Keratinocyte (primary cell): Measurements from ENCODE around the gene SULT1C4. TPM values are rescaled to one million over a fixed set of nuclear protein-coding genes. Genes with fewer than 3 reads are reported as not detected.

Source experiments
- DNase-seq: peaks from one replicate; pipeline ENCODE4 v3.0.0-alpha.2; 2011; ENCODE audit warnings: low read depth, missing footprints, low spot score
- FAIRE-seq: peaks from 2 replicates; lab custom pipeline; 2011; peaks lifted over from hg19 to GRCh38; lab: Jason Lieb, UNC
- H2AFZ ChIP-seq: 2 replicates; pipeline ENCODE4 v1.6.0; 2012; ENCODE audit warnings: low read length, control low read depth, inconsistent platforms; ENCODE audit not compliant: control insufficient read depth
- H3K27ac ChIP-seq: 2 replicates; pipeline ENCODE4 v1.5.1; 2011; ENCODE audit warnings: low read length; ENCODE audit not compliant: control insufficient read depth, insufficient read depth
- H3K27me3 ChIP-seq: 3 replicates; pipeline ENCODE4 v1.6.0; 2011; ENCODE audit warnings: low read length; ENCODE audit not compliant: control insufficient read depth, insufficient read depth; ENCODE audit errors: extremely low read depth
- H3K36me3 ChIP-seq, 2 experiments: 2 replicates in 1 of 2; 3 replicates in 1 of 2; pipeline ENCODE4 v1.5.1; 2011; ENCODE audit warnings: low read length in 2 of 2, mild to moderate bottlenecking in 1 of 2; ENCODE audit not compliant: control insufficient read depth in 2 of 2, insufficient read depth in 2 of 2; ENCODE audit errors: extremely low read depth in 1 of 2
- H3K4me1 ChIP-seq: 3 replicates; pipeline ENCODE4 v1.5.1; 2011; ENCODE audit warnings: low read length; ENCODE audit not compliant: control insufficient read depth, insufficient read depth; ENCODE audit errors: extremely low read depth
- H3K4me2 ChIP-seq: 3 replicates; pipeline ENCODE4 v1.6.0; 2011; ENCODE audit warnings: low read depth, low read length; ENCODE audit not compliant: control insufficient read depth, insufficient read depth; ENCODE audit errors: extremely low read depth
- H3K4me3 ChIP-seq, 3 experiments: fragments of 200-600 bp in 1 of 3; sonication (generic) in 1 of 3; 2 replicates in 2 of 3; 3 replicates in 1 of 3; pipeline ENCODE4 v1.5.1; 2011 to 2016; ENCODE audit warnings: low read length in 3 of 3, mild to moderate bottlenecking in 3 of 3, control low read depth in 2 of 3, inconsistent platforms in 1 of 3, low read depth in 1 of 3, mixed read lengths in 1 of 3, mixed run types in 1 of 3, moderate library complexity in 1 of 3; ENCODE audit not compliant: control insufficient read depth in 2 of 3, insufficient read depth in 2 of 3; ENCODE audit errors: extremely low read depth in 1 of 3
- H3K79me2 ChIP-seq: 2 replicates; pipeline ENCODE4 v1.6.0; 2012; ENCODE audit warnings: low read length; ENCODE audit not compliant: control insufficient read depth, insufficient read depth
- H3K9ac ChIP-seq: 3 replicates; pipeline ENCODE4 v1.6.0; 2011; ENCODE audit warnings: low read length; ENCODE audit not compliant: control insufficient read depth, insufficient read depth; ENCODE audit errors: extremely low read depth
- H3K9me1 ChIP-seq: 3 replicates; pipeline ENCODE4 v1.6.0; 2011; ENCODE audit warnings: low read length; ENCODE audit not compliant: control insufficient read depth, insufficient read depth; ENCODE audit errors: extremely low read depth
- H3K9me3 ChIP-seq: 2 replicates; pipeline ENCODE4 v1.5.1; 2012; ENCODE audit warnings: low read depth, low read length; ENCODE audit not compliant: control insufficient read depth
- H4K20me1 ChIP-seq: 3 replicates; pipeline ENCODE4 v1.6.0; 2011; ENCODE audit warnings: low read length; ENCODE audit not compliant: control insufficient read depth, insufficient read depth; ENCODE audit errors: extremely low read depth
- EZH2 ChIP-seq: IDR thresholded peaks from one replicate; pipeline ENCODE4 v1.6.1; 2012; ENCODE audit warnings: inconsistent platforms, mild to moderate bottlenecking, low read length, moderate library complexity
- dilution Hi-C: fragments of 300-500 bp; cut with MboI; formaldehyde crosslinking; loops from one replicate; pipeline ENCODE4 v1.7.0; 2020; ENCODE audit warnings: low sequenced_read_pairs; ENCODE audit not compliant: extremely low pct_ligation_motif_present
- polyA minus RNA-seq, 3 experiments: library from RNA; depleted of rRNA, polyadenylated mRNA; stranded (reverse); fragments of >200 nt; gene quantifications; 1 replicate in 1 of 3; 2 replicates in 1 of 3; 3 replicates in 1 of 3; pipeline ENCODE4 v1.2.3, GENCODE V29; 2011
- polyA plus RNA-seq, 5 experiments: library from polyadenylated mRNA; depleted of rRNA in 3 of 5; stranded (reverse) in 3 of 5; stranded (forward) in 1 of 5; unstranded in 1 of 5; fragments of >200 nt; gene quantifications; 1 replicate in 1 of 5; 2 replicates in 3 of 5; 3 replicates in 1 of 5; pipeline versions ENCODE4 v1.2.1 to v1.2.3, GENCODE V29; 2011 to 2012; ENCODE audit warnings: missing spikeins in 2 of 5, low read depth in 1 of 5, low replicate concordance in 1 of 5
- TF ChIP-seq, protein P1 (sequence below), 3 experiments: IDR thresholded peaks in 1 of 3; conservative IDR thresholded peaks in 1 of 3; optimal IDR thresholded peaks in 1 of 3; 2 replicates in 2 of 3; 3 replicates in 1 of 3; pipeline versions ENCODE3 to v1.5.1; 2011; ENCODE audit warnings: low read length in 3 of 3, mild to moderate bottlenecking in 3 of 3, moderate library complexity in 2 of 3, control low read depth in 1 of 3, inconsistent platforms in 1 of 3; ENCODE audit not compliant: insufficient read depth in 2 of 3; ENCODE audit errors: extremely low read depth in 1 of 3

Gene SULT1C4
- polyA plus RNA-seq (not detected in 3 replicates), polyA minus RNA-seq (not detected in 3 replicates)
- 0.19 TPM for polyA plus RNA-seq (2011; ENCODE audit: low read depth)
- polyA plus RNA-seq (2011; cell fraction: cytosol; rRNA removed) = not detected in 2 replicates
- not detected in 2 replicates for polyA plus RNA-seq (2011; cell fraction: nucleus; rRNA removed)
- polyA plus RNA-seq (2012; ENCODE audit: low replicate concordance) = not detected in 2 replicates
- not detected for polyA minus RNA-seq (2011; cell fraction: cytosol; rRNA and poly(A)+ RNA removed)
- not detected in 2 replicates for polyA minus RNA-seq (2011; cell fraction: nucleus; rRNA and poly(A)+ RNA removed)

DNA sequence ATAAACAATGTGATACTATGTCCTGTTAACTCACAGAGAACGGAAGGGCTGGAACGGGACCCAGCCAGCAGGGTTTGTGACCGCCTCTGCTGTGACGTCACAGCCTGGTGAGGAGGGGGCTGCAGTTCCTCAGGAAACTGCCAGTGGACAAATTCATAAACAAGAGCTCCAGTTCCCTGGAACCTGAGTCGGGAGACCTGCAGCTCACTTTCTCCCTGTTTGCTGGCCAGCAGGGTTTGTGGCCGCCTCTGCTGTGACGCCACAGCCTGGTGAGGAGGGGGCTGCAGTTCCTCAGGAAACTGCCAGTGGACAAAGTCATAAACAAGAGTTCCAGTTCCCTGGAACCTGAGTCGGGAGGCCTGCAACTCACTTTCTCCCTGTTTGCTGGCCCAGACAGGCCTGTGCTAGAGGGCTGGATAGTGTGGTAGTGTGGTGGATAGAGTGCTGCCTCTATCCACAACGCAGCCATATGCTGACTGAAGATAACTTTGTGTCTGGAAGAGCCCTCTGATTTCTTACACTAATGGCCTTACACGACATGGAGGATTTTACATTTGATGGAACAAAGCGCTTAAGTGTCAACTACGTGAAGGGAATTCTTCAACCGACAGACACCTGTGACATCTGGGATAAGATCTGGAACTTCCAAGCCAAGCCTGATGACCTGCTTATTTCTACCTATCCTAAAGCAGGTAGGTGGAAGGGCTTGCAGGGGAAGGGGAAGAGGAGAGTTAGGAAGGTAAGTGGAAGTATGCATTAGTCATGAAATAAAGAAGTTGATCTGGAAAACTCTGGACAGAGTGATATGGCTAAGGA, at the start of gene SULT1C4:
SULT1C4 (plus strand) TSS at position 140 of the 816 bp plus-strand sequence; CDS start at position 524, 384 bp downstream.
- no peak for TF ChIP-seq EZH2
- TF ChIP-seq, protein P1, sequence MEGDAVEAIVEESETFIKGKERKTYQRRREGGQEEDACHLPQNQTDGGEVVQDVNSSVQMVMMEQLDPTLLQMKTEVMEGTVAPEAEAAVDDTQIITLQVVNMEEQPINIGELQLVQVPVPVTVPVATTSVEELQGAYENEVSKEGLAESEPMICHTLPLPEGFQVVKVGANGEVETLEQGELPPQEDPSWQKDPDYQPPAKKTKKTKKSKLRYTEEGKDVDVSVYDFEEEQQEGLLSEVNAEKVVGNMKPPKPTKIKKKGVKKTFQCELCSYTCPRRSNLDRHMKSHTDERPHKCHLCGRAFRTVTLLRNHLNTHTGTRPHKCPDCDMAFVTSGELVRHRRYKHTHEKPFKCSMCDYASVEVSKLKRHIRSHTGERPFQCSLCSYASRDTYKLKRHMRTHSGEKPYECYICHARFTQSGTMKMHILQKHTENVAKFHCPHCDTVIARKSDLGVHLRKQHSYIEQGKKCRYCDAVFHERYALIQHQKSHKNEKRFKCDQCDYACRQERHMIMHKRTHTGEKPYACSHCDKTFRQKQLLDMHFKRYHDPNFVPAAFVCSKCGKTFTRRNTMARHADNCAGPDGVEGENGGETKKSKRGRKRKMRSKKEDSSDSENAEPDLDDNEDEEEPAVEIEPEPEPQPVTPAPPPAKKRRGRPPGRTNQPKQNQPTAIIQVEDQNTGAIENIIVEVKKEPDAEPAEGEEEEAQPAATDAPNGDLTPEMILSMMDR (optimal IDR thresholded peaks at IDR 0.05 in 1 of 3, IDR thresholded peaks at IDR 0.05 in 1 of 3, conservative IDR thresholded peaks at IDR 0.05 in 1 of 3; ENCODE audit: extremely low read depth in 1 of 3, insufficient read depth in 2 of 3, low read length in 3 of 3) = no peak
- Histone ChIP-seq H3K9ac (no peak within 1 kb of the TSS), H2AFZ (no peak within 1 kb of the TSS), H3K79me2 (no peaks in the 10 kb centered on the region), H3K4me1 (peaks cover 5% of the 10 kb centered on the region), H3K27ac (no peak within 1 kb of the TSS), H3K9me1 (no peaks in the 10 kb centered on the region), H3K4me3 (no peak within 1 kb of the TSS), H3K9me3 (no peaks in the 10 kb centered on the region), H3K27me3 (no peaks in the 10 kb centered on the region), H3K4me2 (no peak within 1 kb of the TSS), H4K20me1 (no peaks in the 10 kb centered on the region), H3K36me3 (no peaks in the 10 kb centered on the region)
- dilution Hi-C loops = no loop called here
- FAIRE-seq (no peak), DNase-seq (no peak)

DNA sequence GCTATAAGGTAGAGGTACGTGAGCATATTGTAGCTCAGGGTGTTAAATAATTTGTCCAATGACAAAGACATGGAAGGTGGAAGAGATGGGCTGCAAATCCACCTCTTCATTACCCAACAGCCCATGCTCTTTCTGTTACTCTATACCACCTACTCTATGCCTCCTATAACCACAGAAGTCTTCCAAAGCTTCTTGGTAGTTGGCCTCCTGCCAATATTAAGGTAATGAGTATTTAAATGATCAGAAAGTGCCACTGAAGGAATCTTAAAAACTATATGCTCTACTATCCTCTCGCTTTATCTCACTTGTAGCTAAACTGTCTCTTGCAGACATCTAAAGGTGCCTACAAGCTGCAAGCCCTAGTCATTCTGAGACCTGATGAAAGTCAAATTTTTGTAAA, 48.0 kb upstream of the SULT1C4 start:
- no peak for TF ChIP-seq EZH2
- TF ChIP-seq, protein P1 (optimal IDR thresholded peaks at IDR 0.05 in 1 of 3, IDR thresholded peaks at IDR 0.05 in 1 of 3, conservative IDR thresholded peaks at IDR 0.05 in 1 of 3; ENCODE audit: extremely low read depth in 1 of 3, insufficient read depth in 2 of 3, low read length in 3 of 3) = no peak
- Histone ChIP-seq H3K4me3 (no peak overlapping the region), H3K27ac (no peak overlapping the region), H3K4me2 (no peak overlapping the region), H3K27me3 (no peaks in the 10 kb centered on the region), H4K20me1 (no peaks in the 10 kb centered on the region), H3K36me3 (no peaks in the 10 kb centered on the region), H3K79me2 (no peaks in the 10 kb centered on the region), H2AFZ (no peak overlapping the region), H3K9ac (no peak overlapping the region), H3K9me3 (no peaks in the 10 kb centered on the region), H3K4me1 (peaks cover 8% of the 10 kb centered on the region), H3K9me1 (no peaks in the 10 kb centered on the region)
- FAIRE-seq (no peak), DNase-seq (no peak)
- dilution Hi-C loops = no loop called here
